Measurements from ENCODE around the gene ATP8A2.
"Not testable (repeated sequence)": the region's sequence is repeated elsewhere in the genome, so short reads cannot be mapped to it uniquely, and the experiment has no call there.

The ATP8A2 gene

GRCh38 chr13:25466880-25467279, 95.1 kb downstream of the ATP8A2 start:
- no peak for DNase-seq

- no peak for DNase-seq
Measured at GRCh38 chr13:25468325-25469168, 96.8 kb downstream of the ATP8A2 start.

GRCh38 chr13:25469169-25469525, 97.4 kb downstream of the ATP8A2 start:
- no peak for DNase-seq

GRCh38 chr13:25473864-25474263, 102.1 kb downstream of the ATP8A2 start:
- no peak for DNase-seq

- no peak for DNase-seq
Measured at GRCh38 chr13:25478186-25478585, 106.4 kb downstream of the ATP8A2 start.

- no peak for DNase-seq
Measured at GRCh38 chr13:25489238-25489637, 117.5 kb downstream of the ATP8A2 start.

GRCh38 chr13:25490236-25490635, 118.5 kb downstream of the ATP8A2 start:
- no peak for DNase-seq

GRCh38 chr13:25493931-25494640, 122.3 kb downstream of the ATP8A2 start:
- DNase-seq, result no peak

- DNase-seq, result no peak
Measured at GRCh38 chr13:25494698-25495411, 123.1 kb downstream of the ATP8A2 start.

GRCh38 chr13:25501231-25501630, 129.5 kb downstream of the ATP8A2 start:
- DNase-seq, result no peak

- DNase-seq, result no peak
Measured at GRCh38 chr13:25502031-25502430, 130.3 kb downstream of the ATP8A2 start.

GRCh38 chr13:25502551-25502950, 130.8 kb downstream of the ATP8A2 start:
- no peak for DNase-seq

- DNase-seq, result no peak
Measured at GRCh38 chr13:25503856-25504255, 132.1 kb downstream of the ATP8A2 start.

GRCh38 chr13:25507841-25508240, 136.1 kb downstream of the ATP8A2 start:
- DNase-seq, result no peak

GRCh38 chr13:25513060-25513459, 141.3 kb downstream of the ATP8A2 start:
- DNase-seq, result not testable (repeated sequence)

GRCh38 chr13:25518441-25518840, 146.7 kb downstream of the ATP8A2 start:
- no peak for DNase-seq

- no peak for DNase-seq
Measured at GRCh38 chr13:25525884-25526283, 154.1 kb downstream of the ATP8A2 start.

- DNase-seq, result no peak
Measured at GRCh38 chr13:25528266-25528665, 156.5 kb downstream of the ATP8A2 start.

GRCh38 chr13:25529425-25529824, 157.7 kb downstream of the ATP8A2 start:
- DNase-seq, result no peak

GRCh38 chr13:25538276-25538675, 166.5 kb downstream of the ATP8A2 start:
- DNase-seq, result no peak

GRCh38 chr13:25541434-25542123, 169.8 kb downstream of the ATP8A2 start:
- no peak for DNase-seq

GRCh38 chr13:25548991-25549390, 177.2 kb downstream of the ATP8A2 start:
- not testable (repeated sequence) for DNase-seq

GRCh38 chr13:25561812-25562211, 190.0 kb downstream of the ATP8A2 start:
- no peak for DNase-seq
